HCT116 (cell line): ENCODE measurements around the gene CXCR5. TPM values are rescaled to one million over a fixed set of nuclear protein-coding genes. Genes with fewer than 3 reads are reported as not detected.

Source experiments
- ATAC-seq: fragments of 200-7000 bp; cut with Tn5 transposase; 2 replicates; pipeline ENCODE4 v1.9.1; 2020; ENCODE audit warnings: mild to moderate bottlenecking, moderate library complexity
- BruUV-seq: library from RNA; stranded (reverse); fragments of 400-500 nt; replicated peaks from 2 replicates; lab custom pipeline; 2021; lab: Mats Ljungman, UMichigan
- CTCF ChIA-PET: fragments of 300-600 bp; sonication (Branson Sonifier 250); formaldehyde crosslinking; loops from one replicate; lab custom pipeline; 2021; ENCODE audit warnings: antibody characterized with exemption; lab: Charles Lee
- POLR2A ChIA-PET: fragments of 300-600, 350-600 bp; sonication (Branson Sonifier 250); formaldehyde crosslinking; loops from one replicate; lab custom pipeline; 2021; ENCODE audit warnings: antibody characterized with exemption; lab: Charles Lee
- RAD21 ChIA-PET, 2 experiments: fragments of 300-600 bp; sonication (Branson Sonifier 250); formaldehyde crosslinking; loops; one replicate each; lab custom pipeline; 2023; ENCODE audit warnings: low total read pairs in 2 of 2; ENCODE audit not compliant: uncharacterized antibody in 2 of 2, unreplicated experiment in 2 of 2, low non-redundant PET in 1 of 2; lab: Charles Lee
- DNase-seq: peaks from one replicate; pipeline ENCODE4 v3.0.0-alpha.2; 2010; ENCODE audit warnings: low read depth, low spot score
- H2AFZ ChIP-seq: fragments of 200-600 bp; shearing (Covaris generic), sonication (generic); 2 replicates; pipeline ENCODE4 v1.6.1; 2017; ENCODE audit warnings: low read depth, mixed run types, mixed read lengths, antibody characterized with exemption, low read length; ENCODE audit not compliant: poor library complexity, severe bottlenecking
- H3K27ac ChIP-seq: 2 replicates; pipeline ENCODE4 v1.5.1; 2012; ENCODE audit warnings: low read depth, low read length
- H3K27me3 ChIP-seq: fragments of 200-600 bp; sonication (generic); 2 replicates; pipeline ENCODE4 v1.6.1; 2016; ENCODE audit warnings: mixed run types, low read length, mixed read lengths; ENCODE audit not compliant: insufficient read depth
- H3K36me3 ChIP-seq, 2 experiments: fragments of 200-500 bp in 1 of 2; fragments of 200-600 bp in 1 of 2; sonication (Bioruptor generic) in 1 of 2; sonication (generic) in 1 of 2; 2 replicates each; pipeline versions ENCODE4 v1.5.1 to v1.6.1; 2014 to 2016; ENCODE audit warnings: low read length in 2 of 2, inconsistent platforms in 1 of 2, mixed read lengths in 1 of 2, mixed run types in 1 of 2; ENCODE audit not compliant: insufficient read depth in 2 of 2, control insufficient read depth in 1 of 2
- H3K4me1 ChIP-seq, 2 experiments: fragments of 200-600 bp in 1 of 2; sonication (generic) in 1 of 2; 2 replicates each; pipeline versions ENCODE4 v1.5.1 to v1.6.1; 2012 to 2017; ENCODE audit warnings: low read length in 2 of 2, inconsistent platforms in 1 of 2, mild to moderate bottlenecking in 1 of 2, mixed read lengths in 1 of 2, mixed run types in 1 of 2, moderate library complexity in 1 of 2; ENCODE audit not compliant: insufficient read depth in 2 of 2, control insufficient read depth in 1 of 2
- H3K4me2 ChIP-seq: fragments of 200-600 bp; sonication (generic); 2 replicates; pipeline ENCODE4 v1.6.1; 2017; ENCODE audit warnings: mixed run types, low read length, mixed read lengths
- H3K4me3 ChIP-seq, 2 experiments: fragments of 200-600 bp in 1 of 2; sonication (generic) in 1 of 2; replicated peaks in 1 of 2; 2 replicates each; pipeline ENCODE4 v1.5.1; 2011 to 2016; ENCODE audit warnings: low read length in 2 of 2, control low read depth in 1 of 2, low read depth in 1 of 2, mild to moderate bottlenecking in 1 of 2, mixed read lengths in 1 of 2, mixed run types in 1 of 2
- H3K79me2 ChIP-seq: fragments of 200-600 bp; sonication (generic); 2 replicates; pipeline ENCODE4 v1.6.1; 2017; ENCODE audit warnings: mild to moderate bottlenecking, mixed run types, low read length, moderate library complexity, mixed read lengths; ENCODE audit not compliant: insufficient read depth
- H3K9ac ChIP-seq: fragments of 200-600 bp; sonication (generic); 2 replicates; pipeline ENCODE4 v1.6.1; 2016; ENCODE audit warnings: low read length, mixed read lengths
- H3K9me2 ChIP-seq: fragments of 200-600 bp; sonication (generic), shearing (Covaris generic); 2 replicates; pipeline ENCODE4 v1.6.1; 2017; ENCODE audit warnings: mixed run types, mild to moderate bottlenecking, moderate library complexity; ENCODE audit not compliant: insufficient read depth
- H3K9me3 ChIP-seq, 2 experiments: fragments of 200-500 bp in 1 of 2; fragments of 200-600 bp in 1 of 2; sonication (Bioruptor generic) in 1 of 2; sonication (generic) in 1 of 2; 2 replicates each; pipeline ENCODE4 v1.6.1; 2014 to 2017; ENCODE audit warnings: low read length in 2 of 2, mixed read lengths in 2 of 2, inconsistent platforms in 1 of 2, low read depth in 1 of 2, mild to moderate bottlenecking in 1 of 2, mixed run types in 1 of 2, moderate library complexity in 1 of 2; ENCODE audit not compliant: control insufficient read depth in 1 of 2, insufficient read depth in 1 of 2
- H4K20me1 ChIP-seq: fragments of 200-600 bp; sonication (generic), shearing (Covaris generic); 2 replicates; pipeline ENCODE4 v1.6.1; 2017; ENCODE audit warnings: mixed run types, mild to moderate bottlenecking, moderate library complexity; ENCODE audit not compliant: insufficient read depth
- CBX3 ChIP-seq: IDR thresholded peaks from 2 replicates; pipeline ENCODE4 v1.6.1; 2012; ENCODE audit warnings: low read depth
- EGR1 ChIP-seq: IDR thresholded peaks from 2 replicates; pipeline ENCODE4 v1.6.1; 2012; ENCODE audit warnings: low read depth
- ELF1 ChIP-seq: IDR thresholded peaks from 2 replicates; pipeline ENCODE4 v1.6.1; 2012; ENCODE audit warnings: low read depth, borderline replicate concordance
- EZH2 ChIP-seq: fragments of 200-600 bp; sonication (generic); IDR thresholded peaks from 2 replicates; pipeline ENCODE4 v1.6.1; 2017; ENCODE audit warnings: antibody characterized with exemption, mixed run types
- EZH2phosphoT487 ChIP-seq: fragments of 200-600 bp; IDR thresholded peaks from 2 replicates; pipeline ENCODE4 v1.6.1; 2018; ENCODE audit warnings: antibody characterized with exemption, borderline replicate concordance
- FOSL1 ChIP-seq: IDR thresholded peaks from 2 replicates; pipeline ENCODE4 v1.6.1; 2012; ENCODE audit warnings: low read depth
- RAD21 ChIP-seq: IDR thresholded peaks from 2 replicates; pipeline ENCODE4 v1.6.1; 2012; ENCODE audit warnings: low read depth, mild to moderate bottlenecking
- SIN3A ChIP-seq: IDR thresholded peaks from 2 replicates; pipeline ENCODE4 v1.6.1; 2012; ENCODE audit warnings: low read depth
- SP1 ChIP-seq: IDR thresholded peaks from 2 replicates; pipeline ENCODE4 v1.6.1; 2012; ENCODE audit warnings: low read depth
- SRF ChIP-seq: IDR thresholded peaks from 2 replicates; pipeline ENCODE4 v1.6.1; 2012; ENCODE audit warnings: low read depth
- TCF7L2 ChIP-seq: IDR thresholded peaks from 2 replicates; pipeline ENCODE4 v1.7.0; 2011; ENCODE audit warnings: borderline replicate concordance, inconsistent platforms; ENCODE audit not compliant: insufficient read depth, insufficient read length; ENCODE audit errors: extremely low read depth
- YY1 ChIP-seq: IDR thresholded peaks from 2 replicates; pipeline ENCODE4 v1.6.1; 2011; ENCODE audit warnings: low read length, low read depth, moderate library complexity, mild to moderate bottlenecking; ENCODE audit not compliant: insufficient replicate concordance; ENCODE audit errors: extremely low read depth
- ZFX ChIP-seq: fragments of 450-650 bp; IDR thresholded peaks from 2 replicates; pipeline ENCODE4 v1.6.1; 2017
- ZNF274 ChIP-seq: fragments of 200-500 bp; sonication (Bioruptor generic); IDR thresholded peaks from 2 replicates; pipeline ENCODE4 v1.6.1; 2014; ENCODE audit warnings: mild to moderate bottlenecking, low read depth, low read length, inconsistent platforms
- intact Hi-C: fragments of 100-400 bp; cut with micrococcal nuclease; formaldehyde crosslinking; loops from 2 replicates; pipeline ENCODE4 v1.10.0; 2022
- total RNA-seq: library from RNA; stranded (reverse); gene quantifications from one replicate; pipeline ENCODE4 v1.2.1, GENCODE V29; 2021; ENCODE audit not compliant: unreplicated experiment
- TF ChIP-seq, protein P1 (sequence below): IDR thresholded peaks from 2 replicates; pipeline ENCODE4 v1.6.1; 2012
- TF ChIP-seq, protein P2 (sequence below): IDR thresholded peaks from 2 replicates; pipeline ENCODE4 v1.6.1; 2011; ENCODE audit warnings: mild to moderate bottlenecking, low read length, moderate library complexity; ENCODE audit not compliant: insufficient replicate concordance; ENCODE audit errors: extremely low read depth
- TF ChIP-seq, protein P3 (sequence below): IDR thresholded peaks from 2 replicates; pipeline ENCODE4 v1.6.1; 2012
- TF ChIP-seq, protein P4 (sequence below): IDR thresholded peaks from 2 replicates; pipeline ENCODE4 v1.6.1; 2012; ENCODE audit warnings: low read depth
- TF ChIP-seq, protein P5 (sequence below), 3 experiments: fragments of 200-600 bp in 1 of 3; sonication (generic) in 1 of 3; IDR thresholded peaks in 2 of 3; conservative IDR thresholded peaks in 1 of 3; 2 replicates each; pipeline ENCODE4 v1.5.1; 2012 to 2017; ENCODE audit warnings: low read depth in 2 of 3, low read length in 2 of 3, antibody characterized with exemption in 1 of 3, borderline replicate concordance in 1 of 3, control low read depth in 1 of 3, mild to moderate bottlenecking in 1 of 3, mixed read lengths in 1 of 3, mixed run types in 1 of 3, moderate library complexity in 1 of 3; ENCODE audit not compliant: insufficient read depth in 1 of 3

Gene CXCR5
- total RNA-seq, 1 experiment from 2014 or later, result not detected

DNA sequence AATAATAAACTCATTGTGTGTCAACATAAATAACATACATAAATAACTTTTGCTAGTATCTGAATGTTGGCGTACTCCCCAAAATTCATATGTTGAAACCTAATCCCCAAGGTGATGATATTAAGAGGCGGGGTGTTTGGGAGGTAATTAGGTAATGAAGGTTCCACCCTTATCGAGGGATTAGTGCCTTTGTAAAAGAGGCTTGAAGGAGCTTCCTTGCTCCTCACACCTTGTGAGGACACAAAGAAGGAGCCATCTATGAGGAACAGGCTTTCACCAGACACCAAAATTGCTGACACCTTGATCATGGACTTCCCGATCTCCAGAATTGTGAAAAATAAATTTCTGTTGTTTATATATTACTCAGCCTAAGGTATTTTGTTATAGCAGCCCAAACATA lies 33.9 kb upstream of the CXCR5 start:
- H4K20me1 ChIP-seq, result no peaks in the 10 kb centered on the region
- no peaks in the 10 kb centered on the region for H3K27me3 ChIP-seq
- peaks cover 12 to 17% of the 10 kb centered on the region in 2 experiments for H3K4me1 ChIP-seq
- H3K36me3 ChIP-seq, result no peaks in the 10 kb centered on the region
- no peaks in the 10 kb centered on the region for H3K79me2 ChIP-seq
- POLR2A ChIA-PET, result interaction anchor here (0.6 kb wide), 1 partner anchor 102 kb away, joined by 3 read pairs; no protein-coding TSS in a partner anchor
- ATAC-seq (no peak), DNase-seq (no peak)
- no peaks in the 10 kb centered on the region for H3K9me2 ChIP-seq
- RAD21 ChIA-PET, result no interaction called here
- no peak overlapping the region for H3K27ac ChIP-seq
- H3K4me2 ChIP-seq, result no peak overlapping the region
- TF ChIP-seq TCF7L2 (no peak), EGR1 (no peak), ZFX (no peak), SP1 (no peak), CBX3 (no peak), SIN3A (no peak), FOSL1 (no peak), ZNF274 (no peak), EZH2phosphoT487 (no peak), RAD21 (no peak), EZH2 (no peak), ELF1 (no peak), YY1 (no peak), SRF (no peak)
- TF ChIP-seq, protein P1, sequence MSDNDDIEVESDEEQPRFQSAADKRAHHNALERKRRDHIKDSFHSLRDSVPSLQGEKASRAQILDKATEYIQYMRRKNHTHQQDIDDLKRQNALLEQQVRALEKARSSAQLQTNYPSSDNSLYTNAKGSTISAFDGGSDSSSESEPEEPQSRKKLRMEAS, result no peak
- TF ChIP-seq, protein P2, sequence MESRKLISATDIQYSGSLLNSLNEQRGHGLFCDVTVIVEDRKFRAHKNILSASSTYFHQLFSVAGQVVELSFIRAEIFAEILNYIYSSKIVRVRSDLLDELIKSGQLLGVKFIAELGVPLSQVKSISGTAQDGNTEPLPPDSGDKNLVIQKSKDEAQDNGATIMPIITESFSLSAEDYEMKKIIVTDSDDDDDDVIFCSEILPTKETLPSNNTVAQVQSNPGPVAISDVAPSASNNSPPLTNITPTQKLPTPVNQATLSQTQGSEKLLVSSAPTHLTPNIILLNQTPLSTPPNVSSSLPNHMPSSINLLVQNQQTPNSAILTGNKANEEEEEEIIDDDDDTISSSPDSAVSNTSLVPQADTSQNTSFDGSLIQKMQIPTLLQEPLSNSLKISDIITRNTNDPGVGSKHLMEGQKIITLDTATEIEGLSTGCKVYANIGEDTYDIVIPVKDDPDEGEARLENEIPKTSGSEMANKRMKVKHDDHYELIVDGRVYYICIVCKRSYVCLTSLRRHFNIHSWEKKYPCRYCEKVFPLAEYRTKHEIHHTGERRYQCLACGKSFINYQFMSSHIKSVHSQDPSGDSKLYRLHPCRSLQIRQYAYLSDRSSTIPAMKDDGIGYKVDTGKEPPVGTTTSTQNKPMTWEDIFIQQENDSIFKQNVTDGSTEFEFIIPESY, result no peak
- TF ChIP-seq, protein P3, sequence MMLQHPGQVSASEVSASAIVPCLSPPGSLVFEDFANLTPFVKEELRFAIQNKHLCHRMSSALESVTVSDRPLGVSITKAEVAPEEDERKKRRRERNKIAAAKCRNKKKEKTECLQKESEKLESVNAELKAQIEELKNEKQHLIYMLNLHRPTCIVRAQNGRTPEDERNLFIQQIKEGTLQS, result no peak
- TF ChIP-seq, protein P4, sequence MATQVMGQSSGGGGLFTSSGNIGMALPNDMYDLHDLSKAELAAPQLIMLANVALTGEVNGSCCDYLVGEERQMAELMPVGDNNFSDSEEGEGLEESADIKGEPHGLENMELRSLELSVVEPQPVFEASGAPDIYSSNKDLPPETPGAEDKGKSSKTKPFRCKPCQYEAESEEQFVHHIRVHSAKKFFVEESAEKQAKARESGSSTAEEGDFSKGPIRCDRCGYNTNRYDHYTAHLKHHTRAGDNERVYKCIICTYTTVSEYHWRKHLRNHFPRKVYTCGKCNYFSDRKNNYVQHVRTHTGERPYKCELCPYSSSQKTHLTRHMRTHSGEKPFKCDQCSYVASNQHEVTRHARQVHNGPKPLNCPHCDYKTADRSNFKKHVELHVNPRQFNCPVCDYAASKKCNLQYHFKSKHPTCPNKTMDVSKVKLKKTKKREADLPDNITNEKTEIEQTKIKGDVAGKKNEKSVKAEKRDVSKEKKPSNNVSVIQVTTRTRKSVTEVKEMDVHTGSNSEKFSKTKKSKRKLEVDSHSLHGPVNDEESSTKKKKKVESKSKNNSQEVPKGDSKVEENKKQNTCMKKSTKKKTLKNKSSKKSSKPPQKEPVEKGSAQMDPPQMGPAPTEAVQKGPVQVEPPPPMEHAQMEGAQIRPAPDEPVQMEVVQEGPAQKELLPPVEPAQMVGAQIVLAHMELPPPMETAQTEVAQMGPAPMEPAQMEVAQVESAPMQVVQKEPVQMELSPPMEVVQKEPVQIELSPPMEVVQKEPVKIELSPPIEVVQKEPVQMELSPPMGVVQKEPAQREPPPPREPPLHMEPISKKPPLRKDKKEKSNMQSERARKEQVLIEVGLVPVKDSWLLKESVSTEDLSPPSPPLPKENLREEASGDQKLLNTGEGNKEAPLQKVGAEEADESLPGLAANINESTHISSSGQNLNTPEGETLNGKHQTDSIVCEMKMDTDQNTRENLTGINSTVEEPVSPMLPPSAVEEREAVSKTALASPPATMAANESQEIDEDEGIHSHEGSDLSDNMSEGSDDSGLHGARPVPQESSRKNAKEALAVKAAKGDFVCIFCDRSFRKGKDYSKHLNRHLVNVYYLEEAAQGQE, result no peak
- TF ChIP-seq, protein P5, sequence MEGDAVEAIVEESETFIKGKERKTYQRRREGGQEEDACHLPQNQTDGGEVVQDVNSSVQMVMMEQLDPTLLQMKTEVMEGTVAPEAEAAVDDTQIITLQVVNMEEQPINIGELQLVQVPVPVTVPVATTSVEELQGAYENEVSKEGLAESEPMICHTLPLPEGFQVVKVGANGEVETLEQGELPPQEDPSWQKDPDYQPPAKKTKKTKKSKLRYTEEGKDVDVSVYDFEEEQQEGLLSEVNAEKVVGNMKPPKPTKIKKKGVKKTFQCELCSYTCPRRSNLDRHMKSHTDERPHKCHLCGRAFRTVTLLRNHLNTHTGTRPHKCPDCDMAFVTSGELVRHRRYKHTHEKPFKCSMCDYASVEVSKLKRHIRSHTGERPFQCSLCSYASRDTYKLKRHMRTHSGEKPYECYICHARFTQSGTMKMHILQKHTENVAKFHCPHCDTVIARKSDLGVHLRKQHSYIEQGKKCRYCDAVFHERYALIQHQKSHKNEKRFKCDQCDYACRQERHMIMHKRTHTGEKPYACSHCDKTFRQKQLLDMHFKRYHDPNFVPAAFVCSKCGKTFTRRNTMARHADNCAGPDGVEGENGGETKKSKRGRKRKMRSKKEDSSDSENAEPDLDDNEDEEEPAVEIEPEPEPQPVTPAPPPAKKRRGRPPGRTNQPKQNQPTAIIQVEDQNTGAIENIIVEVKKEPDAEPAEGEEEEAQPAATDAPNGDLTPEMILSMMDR (IDR thresholded peaks at IDR 0.05 in 2 of 3, conservative IDR thresholded peaks at IDR 0.05 in 1 of 3; ENCODE audit: borderline replicate concordance in 1 of 3, insufficient read depth in 1 of 3, low read depth in 2 of 3, low read length in 2 of 3), result no peak
- no TSS peak for BruUV-seq
- H2AFZ ChIP-seq, result no peak overlapping the region
- no peaks in the 10 kb centered on the region for H3K9me3 ChIP-seq
- intact Hi-C loops, result no loop called here
- CTCF ChIA-PET, result no interaction called here
- H3K9ac ChIP-seq, result no peak overlapping the region
- no peak overlapping the region for H3K4me3 ChIP-seq
